OCI-LY7 (cell line): ENCODE results near the gene OR10H4.
"Not testable (repeated sequence)": the region's sequence is repeated elsewhere in the genome, so short reads cannot be mapped to it uniquely, and the experiment has no call there.

Experiments used
- EZH2phosphoT487 ChIP-seq: fragments of 200-600 bp; sonication (generic); IDR thresholded peaks from 2 replicates; pipeline ENCODE4 v1.6.1; 2018; ENCODE audit warnings: low read depth, borderline replicate concordance, mild to moderate bottlenecking, mixed run types, antibody characterized with exemption, low read length, moderate library complexity, mixed read lengths
- TF ChIP-seq, protein P1 (sequence below): fragments of 200-600 bp; sonication (generic); conservative IDR thresholded peaks from 2 replicates; pipeline ENCODE4 v1.5.1; 2014; ENCODE audit warnings: mild to moderate bottlenecking, antibody characterized with exemption, low read length, moderate library complexity, mixed read lengths

DNA sequence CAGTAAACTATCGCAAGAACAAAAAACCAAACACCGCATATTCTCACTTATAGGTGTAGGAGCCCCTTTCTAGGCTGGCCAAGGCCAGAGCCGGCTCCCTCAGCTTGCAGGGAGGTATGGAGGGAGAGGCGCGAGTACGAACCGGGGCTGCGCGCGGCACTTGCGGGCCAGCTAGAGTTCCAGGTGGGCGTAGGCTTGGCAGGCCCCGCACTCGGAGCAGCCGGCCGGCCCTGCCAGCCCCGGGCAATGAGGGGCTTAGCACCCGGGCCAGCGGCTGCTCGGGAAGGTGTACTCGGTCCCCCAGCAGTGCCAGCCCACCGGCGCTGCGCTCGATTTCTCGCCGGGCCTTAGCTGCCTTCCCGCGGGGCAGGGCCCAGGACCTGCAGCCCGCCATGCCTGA, 49.2 kb upstream of the OR10H4 start:
- TF ChIP-seq, protein P1, sequence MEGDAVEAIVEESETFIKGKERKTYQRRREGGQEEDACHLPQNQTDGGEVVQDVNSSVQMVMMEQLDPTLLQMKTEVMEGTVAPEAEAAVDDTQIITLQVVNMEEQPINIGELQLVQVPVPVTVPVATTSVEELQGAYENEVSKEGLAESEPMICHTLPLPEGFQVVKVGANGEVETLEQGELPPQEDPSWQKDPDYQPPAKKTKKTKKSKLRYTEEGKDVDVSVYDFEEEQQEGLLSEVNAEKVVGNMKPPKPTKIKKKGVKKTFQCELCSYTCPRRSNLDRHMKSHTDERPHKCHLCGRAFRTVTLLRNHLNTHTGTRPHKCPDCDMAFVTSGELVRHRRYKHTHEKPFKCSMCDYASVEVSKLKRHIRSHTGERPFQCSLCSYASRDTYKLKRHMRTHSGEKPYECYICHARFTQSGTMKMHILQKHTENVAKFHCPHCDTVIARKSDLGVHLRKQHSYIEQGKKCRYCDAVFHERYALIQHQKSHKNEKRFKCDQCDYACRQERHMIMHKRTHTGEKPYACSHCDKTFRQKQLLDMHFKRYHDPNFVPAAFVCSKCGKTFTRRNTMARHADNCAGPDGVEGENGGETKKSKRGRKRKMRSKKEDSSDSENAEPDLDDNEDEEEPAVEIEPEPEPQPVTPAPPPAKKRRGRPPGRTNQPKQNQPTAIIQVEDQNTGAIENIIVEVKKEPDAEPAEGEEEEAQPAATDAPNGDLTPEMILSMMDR: not testable (repeated sequence)
- not testable (repeated sequence) for TF ChIP-seq EZH2phosphoT487
